Uterus (tissue), 4 donors: Measurements from ENCODE around the gene KAT5. TPM values are rescaled to one million over a fixed set of nuclear protein-coding genes. Genes with fewer than 3 reads are reported as not detected.
A peak's percentile ranks its signal among the peaks of the same experiment; 100 is the strongest.
"Not testable (repeated sequence)": the region's sequence is repeated elsewhere in the genome, so short reads cannot be mapped to it uniquely, and the experiment has no call there.

ENCODE experiments used
- DNase-seq, 2 donors: peaks; one replicate each; pipeline ENCODE4 v3.0.0-alpha.2; 2019 to 2020
- H3K27ac ChIP-seq, 2 donors: fragments of 200-600 bp; sonication (generic); 1 replicate in 1 of 2; 2 replicates in 1 of 2; pipeline ENCODE4 v1.5.1; 2016 to 2018
- H3K27me3 ChIP-seq, 2 donors: fragments of 200-600 bp; sonication (generic); one replicate each; pipeline ENCODE4 v1.5.1; 2018 to 2019; ENCODE audit warnings: control low read depth in 1 of 2
- H3K36me3 ChIP-seq, 2 donors: fragments of 200-600 bp; sonication (generic); one replicate each; pipeline ENCODE4 v1.5.1; 2019; ENCODE audit warnings: control low read depth in 1 of 2
- H3K4me1 ChIP-seq, 2 donors: fragments of 200-600 bp; sonication (generic); one replicate each; pipeline ENCODE4 v1.5.1; 2018 to 2019; ENCODE audit warnings: control low read depth in 1 of 2
- H3K4me3 ChIP-seq, 2 donors: fragments of 200-600 bp; sonication (generic); 1 replicate in 1 of 2; 2 replicates in 1 of 2; pipeline ENCODE4 v1.5.1; 2018 to 2019; ENCODE audit warnings: mild to moderate bottlenecking in 1 of 2
- H3K9me3 ChIP-seq, 2 donors: fragments of 200-600 bp; sonication (generic); one replicate each; pipeline ENCODE4 v1.5.1; 2019; ENCODE audit warnings: control low read depth in 1 of 2
- CTCF ChIP-seq, 4 experiments: fragments of 200-600 bp in 2 of 4; fragments of 450-650 bp in 2 of 4; sonication (generic) in 2 of 4; IDR thresholded peaks; one replicate each; pipeline ENCODE4 v1.5.1; 2016 to 2019; ENCODE audit warnings: antibody characterized with exemption in 4 of 4, mild to moderate bottlenecking in 2 of 4, moderate library complexity in 1 of 4
- POLR2A ChIP-seq, 2 donors: fragments of 450-650 bp; IDR thresholded peaks; one replicate each; pipeline ENCODE4 v1.6.1; 2016; ENCODE audit warnings: antibody characterized with exemption in 2 of 2, mild to moderate bottlenecking in 1 of 2, moderate library complexity in 1 of 2
- intact Hi-C: fragments of 100-400 bp; cut with DNase I; formaldehyde crosslinking; loops from one replicate; pipeline ENCODE4 v1.15.1; 2023; ENCODE audit warnings: low total_unique reads
- total RNA-seq, 4 donors: library from RNA; depleted of rRNA in 3 of 4; stranded (reverse); fragments of >200 nt in 3 of 4; gene quantifications; one replicate each; pipeline versions ENCODE4 v1.1.0 to v1.2.4, GENCODE V29; 2014 to 2023
- donor health status: DM: yes; HTN: yes; CAD: no.

Gene KAT5
- total RNA-seq, 4 donors from 2014 or later: 37.1 to 113 (median 81.5) TPM

GRCh38 chr11:65720211-65720934 lies 8.3 kb downstream of the KAT5 start, which contains the start of gene RNASEH2C:
TSS of gene RNASEH2C (minus strand) at chr11:65720798. CDS start at chr11:65720758, 40 bp downstream.
- Histone ChIP-seq H3K4me3 (peak within 1 kb of the TSS; percentile 63 to 92), H3K9me3 (no peaks in the 10 kb centered on the region), H3K36me3 (no peaks in the 10 kb centered on the region), H3K27me3 (no peaks in the 10 kb centered on the region), H3K4me1 (peaks cover 0 to 8% of the 10 kb centered on the region in 2 donors), H3K27ac (peak within 1 kb of the TSS; percentile 86 to 94)
- intact Hi-C loops: no loop called here
- TF ChIP-seq CTCF (IDR thresholded peaks at IDR 0.05) (peak in 2 of 4 experiments; percentile 21 to 44), POLR2A (IDR thresholded peaks at IDR 0.05) (peak; percentile 59 to 86)
- peak; percentile 78 to 79 for DNase-seq

GRCh38 chr11:65722261-65722660 lies 10.2 kb downstream of the KAT5 start:
- TF ChIP-seq POLR2A (IDR thresholded peaks at IDR 0.05) (no peak), CTCF (IDR thresholded peaks at IDR 0.05) (no peak)
- intact Hi-C loops: no loop called here
- Histone ChIP-seq H3K9me3 (no peaks in the 10 kb centered on the region), H3K4me1 (peaks cover 0 to 8% of the 10 kb centered on the region in 2 donors), H3K27ac (no peak overlapping the region), H3K27me3 (no peaks in the 10 kb centered on the region), H3K36me3 (no peaks in the 10 kb centered on the region), H3K4me3 (no peak overlapping the region)
- no peak for DNase-seq

GRCh38 chr11:65726660-65727059 lies 14.6 kb downstream of the KAT5 start:
- intact Hi-C loops: no loop called here
- no peak for DNase-seq
- Histone ChIP-seq H3K36me3 (no peaks in the 10 kb centered on the region), H3K4me1 (no peaks in the 10 kb centered on the region), H3K9me3 (no peaks in the 10 kb centered on the region), H3K27ac (no peak overlapping the region), H3K27me3 (no peaks in the 10 kb centered on the region), H3K4me3 (no peak overlapping the region)
- TF ChIP-seq POLR2A (IDR thresholded peaks at IDR 0.05) (no peak), CTCF (IDR thresholded peaks at IDR 0.05) (no peak)

- Histone ChIP-seq H3K36me3 (no peaks in the 10 kb centered on the region), H3K27me3 (no peaks in the 10 kb centered on the region), H3K4me3 (no peak overlapping the region), H3K9me3 (no peaks in the 10 kb centered on the region), H3K4me1 (no peaks in the 10 kb centered on the region), H3K27ac (no peak overlapping the region)
- intact Hi-C loops: no loop called here
- no peak for TF ChIP-seq CTCF (IDR thresholded peaks at IDR 0.05)
- no peak for TF ChIP-seq POLR2A (IDR thresholded peaks at IDR 0.05)
- no peak for DNase-seq
Measured at GRCh38 chr11:65727865-65728264, 15.8 kb downstream of the KAT5 start.

- no peak overlapping the region for H3K27ac ChIP-seq
- H3K4me1 ChIP-seq: no peaks in the 10 kb centered on the region
- H3K9me3 ChIP-seq: no peaks in the 10 kb centered on the region
- no peak overlapping the region for H3K4me3 ChIP-seq
- intact Hi-C loops: no loop called here
- TF ChIP-seq POLR2A (IDR thresholded peaks at IDR 0.05): no peak
- no peak for TF ChIP-seq CTCF (IDR thresholded peaks at IDR 0.05)
- H3K27me3 ChIP-seq: no peaks in the 10 kb centered on the region
- H3K36me3 ChIP-seq: no peaks in the 10 kb centered on the region
- DNase-seq: no peak
Measured at GRCh38 chr11:65730461-65730860, 18.4 kb downstream of the KAT5 start.

GRCh38 chr11:65735111-65735510 lies 23.1 kb downstream of the KAT5 start:
- H3K9me3 ChIP-seq, intact Hi-C loops, H3K36me3 ChIP-seq, DNase-seq, H3K4me1 ChIP-seq, H3K27ac ChIP-seq, H3K4me3 ChIP-seq, H3K27me3 ChIP-seq: not testable (repeated sequence)
